Left ventricle myocardium inferior (tissue), 1 donor: ENCODE measurements around the gene TESK2. TPM values are rescaled to one million over a fixed set of nuclear protein-coding genes. Genes with fewer than 3 reads are reported as not detected.
A peak's percentile ranks its signal among the peaks of the same experiment; 100 is the strongest.

Experiments used
- DNase-seq: peaks from one replicate; pipeline ENCODE4 v3.0.0-alpha.2; 2020
- H3K27ac ChIP-seq: fragments of 200-600 bp; replicated peaks from 2 replicates; pipeline ENCODE4 v1.8.0; 2021
- H3K27me3 ChIP-seq: fragments of 200-600 bp; 2 replicates; pipeline ENCODE4 v1.8.0; 2021; ENCODE audit warnings: low read depth
- H3K36me3 ChIP-seq: fragments of 200-600 bp; 2 replicates; pipeline ENCODE4 v1.8.0; 2021
- H3K4me1 ChIP-seq: fragments of 200-600 bp; 2 replicates; pipeline ENCODE4 v1.8.0; 2021
- H3K4me3 ChIP-seq: fragments of 200-600 bp; 2 replicates; pipeline ENCODE4 v1.8.0; 2021; ENCODE audit warnings: mild to moderate bottlenecking, moderate library complexity
- H3K9me3 ChIP-seq: fragments of 200-600 bp; replicated peaks from 2 replicates; pipeline ENCODE4 v1.8.0; 2021
- intact Hi-C: fragments of 100-400 bp; cut with micrococcal nuclease; formaldehyde crosslinking; loops from one replicate; pipeline ENCODE4 v1.11.0; 2022
- total RNA-seq: library from RNA; stranded (reverse); fragmentation: NEBNext Ultra II Directional; extraction: Animal tissue kit (Norgen Biotek cat#: 25700); gene quantifications from one replicate; pipeline ENCODE4 v1.2.1, GENCODE V29; 2021
- TF ChIP-seq, protein P1 (sequence below): fragments of 200-600 bp; IDR thresholded peaks from 2 replicates; pipeline ENCODE4 v1.8.0; 2021; ENCODE audit warnings: antibody characterized with exemption, mild to moderate bottlenecking, borderline replicate concordance
- donor health status: DM: no; HTN: yes; CAD: no; lungs with severe emphysema.

The TESK2 gene
- total RNA-seq, 1 donor from 2014 or later = 1.4 TPM

DNA sequence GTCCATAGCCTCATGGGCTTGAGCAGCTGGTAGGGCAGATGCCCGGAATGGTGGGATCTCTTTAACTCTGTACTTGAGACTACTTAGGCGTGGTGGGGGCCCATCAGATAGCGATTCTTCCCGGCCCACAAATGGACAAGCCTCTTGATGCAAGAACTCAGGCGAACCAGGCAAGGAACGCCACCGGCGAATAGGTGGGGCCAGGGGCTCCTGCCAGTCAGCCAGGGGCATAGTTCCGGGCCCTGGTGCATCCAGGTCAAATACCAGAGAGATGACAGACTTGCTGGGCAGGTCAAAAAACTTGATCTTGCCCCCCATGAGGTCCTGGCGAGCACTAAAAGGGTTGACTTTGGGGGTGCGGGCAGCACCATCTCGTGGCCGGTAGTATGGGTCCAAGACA, 145.9 kb downstream of the TESK2 start:
- no peaks in the 10 kb centered on the region for H3K27me3 ChIP-seq
- peaks cover 52% of the 10 kb centered on the region for H3K4me1 ChIP-seq
- H3K36me3 ChIP-seq = peaks cover 34% of the 10 kb centered on the region
- DNase-seq = no peak
- no peak overlapping the region for H3K4me3 ChIP-seq
- TF ChIP-seq, protein P1, sequence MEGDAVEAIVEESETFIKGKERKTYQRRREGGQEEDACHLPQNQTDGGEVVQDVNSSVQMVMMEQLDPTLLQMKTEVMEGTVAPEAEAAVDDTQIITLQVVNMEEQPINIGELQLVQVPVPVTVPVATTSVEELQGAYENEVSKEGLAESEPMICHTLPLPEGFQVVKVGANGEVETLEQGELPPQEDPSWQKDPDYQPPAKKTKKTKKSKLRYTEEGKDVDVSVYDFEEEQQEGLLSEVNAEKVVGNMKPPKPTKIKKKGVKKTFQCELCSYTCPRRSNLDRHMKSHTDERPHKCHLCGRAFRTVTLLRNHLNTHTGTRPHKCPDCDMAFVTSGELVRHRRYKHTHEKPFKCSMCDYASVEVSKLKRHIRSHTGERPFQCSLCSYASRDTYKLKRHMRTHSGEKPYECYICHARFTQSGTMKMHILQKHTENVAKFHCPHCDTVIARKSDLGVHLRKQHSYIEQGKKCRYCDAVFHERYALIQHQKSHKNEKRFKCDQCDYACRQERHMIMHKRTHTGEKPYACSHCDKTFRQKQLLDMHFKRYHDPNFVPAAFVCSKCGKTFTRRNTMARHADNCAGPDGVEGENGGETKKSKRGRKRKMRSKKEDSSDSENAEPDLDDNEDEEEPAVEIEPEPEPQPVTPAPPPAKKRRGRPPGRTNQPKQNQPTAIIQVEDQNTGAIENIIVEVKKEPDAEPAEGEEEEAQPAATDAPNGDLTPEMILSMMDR = no peak
- no peak overlapping the region for H3K27ac ChIP-seq
- intact Hi-C loops = no loop called here
- no peaks in the 10 kb centered on the region for H3K9me3 ChIP-seq

DNA sequence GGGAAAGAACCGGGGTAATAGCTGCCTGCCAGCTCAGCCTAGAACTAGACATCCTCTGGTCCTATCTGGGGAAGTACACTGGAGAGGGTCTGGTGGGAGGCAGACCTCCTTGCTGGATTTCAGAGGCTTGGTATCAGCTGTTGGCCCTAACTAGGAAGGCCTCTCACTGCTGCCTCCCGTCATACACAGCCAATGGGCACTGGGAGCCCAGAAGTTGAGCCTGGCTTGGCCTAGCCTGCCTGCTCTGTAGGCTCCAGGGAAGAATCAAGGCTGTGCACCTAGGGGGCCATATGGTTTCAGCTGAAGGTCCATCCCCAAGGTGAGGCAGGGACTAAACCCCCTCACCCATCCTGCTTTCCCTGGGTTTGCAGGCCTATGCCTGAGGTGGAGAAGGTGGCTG, 146.5 kb downstream of the TESK2 start:
- H3K4me1 ChIP-seq = peaks cover 54% of the 10 kb centered on the region
- intact Hi-C loops = no loop called here
- no peaks in the 10 kb centered on the region for H3K9me3 ChIP-seq
- no peak overlapping the region for H3K4me3 ChIP-seq
- TF ChIP-seq, protein P1 = no peak
- peaks cover 34% of the 10 kb centered on the region for H3K36me3 ChIP-seq
- no peaks in the 10 kb centered on the region for H3K27me3 ChIP-seq
- H3K27ac ChIP-seq = no peak overlapping the region
- DNase-seq = no peak

DNA sequence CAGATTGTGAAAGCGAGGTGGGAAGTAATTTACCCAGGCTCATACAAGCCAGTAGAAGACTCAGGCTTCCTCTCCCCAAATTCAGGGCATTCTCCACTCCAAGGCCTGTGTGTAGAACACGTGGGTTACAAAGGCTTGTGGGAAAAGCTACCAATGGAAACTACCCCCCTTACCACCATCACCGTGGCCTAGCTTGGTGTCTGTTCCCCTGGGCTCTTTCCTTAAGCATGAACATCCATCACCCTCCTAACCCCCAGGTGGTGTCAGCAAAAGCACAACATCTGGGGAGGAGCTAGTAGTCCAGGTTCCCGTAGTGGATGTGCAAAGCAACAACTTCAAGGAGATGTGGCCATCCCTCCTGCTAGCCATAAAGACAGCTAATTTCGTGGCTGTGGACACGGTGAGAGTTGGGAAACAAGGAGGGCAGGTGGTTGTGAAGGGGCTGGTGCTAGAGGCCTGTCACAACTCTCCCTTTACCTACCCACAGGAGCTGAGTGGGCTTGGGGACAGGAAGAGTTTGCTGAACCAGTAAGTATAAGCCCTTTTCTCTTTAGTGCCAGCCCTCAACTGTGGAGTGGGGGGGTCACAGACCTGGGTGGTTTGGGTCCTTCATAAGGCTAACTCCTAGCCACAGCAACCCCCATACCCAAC, 150.0 kb downstream of the TESK2 start:
- intact Hi-C loops = no loop called here
- H3K27ac ChIP-seq = peak overlapping the region; percentile 100
- H3K4me1 ChIP-seq = peaks cover 42% of the 10 kb centered on the region
- H3K27me3 ChIP-seq = no peaks in the 10 kb centered on the region
- DNase-seq = no peak
- H3K4me3 ChIP-seq = peak overlapping the region; percentile 97
- TF ChIP-seq, protein P1 = no peak
- H3K9me3 ChIP-seq = no peaks in the 10 kb centered on the region
- peaks cover 34% of the 10 kb centered on the region for H3K36me3 ChIP-seq

DNA sequence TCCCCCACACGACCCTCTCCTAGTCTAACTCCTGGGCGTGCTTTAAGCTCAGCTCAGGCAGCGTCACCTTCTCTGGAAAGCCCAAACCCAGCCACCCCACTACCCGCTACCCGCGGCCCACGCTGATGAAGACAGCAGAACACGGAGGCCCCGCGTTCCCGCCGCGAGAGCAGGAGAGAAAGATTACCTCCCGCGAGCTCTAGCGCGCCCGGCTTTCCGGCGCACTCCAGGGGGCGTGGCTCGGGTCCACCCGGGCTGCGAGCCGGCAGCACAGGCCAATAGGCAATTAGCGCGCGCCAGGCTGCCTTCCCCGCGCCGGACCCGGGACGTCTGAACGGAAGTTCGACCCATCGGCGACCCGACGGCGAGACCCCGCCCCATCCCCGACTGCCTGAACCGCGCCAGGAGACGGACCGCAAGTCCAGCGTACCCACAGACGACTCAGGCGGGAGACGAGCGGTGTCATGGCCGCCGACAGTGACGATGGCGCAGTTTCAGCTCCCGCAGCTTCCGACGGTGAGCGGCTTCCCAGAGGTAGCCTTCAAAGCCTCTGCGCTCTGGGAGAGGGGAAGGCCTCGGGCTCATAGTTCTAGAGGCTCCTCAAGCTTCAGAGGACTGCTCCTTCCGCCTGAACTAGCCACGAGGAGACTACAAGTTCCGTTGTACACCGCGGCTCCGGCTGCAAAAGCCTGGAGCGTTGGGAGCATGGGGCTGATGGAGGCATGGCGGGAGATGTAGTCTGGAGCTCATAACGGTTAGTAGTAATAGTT, 151.0 kb downstream of the TESK2 start, which contains the start of the genes MUTYH and TOE1:
Gene MUTYH, minus strand, starts transcription at position 652 of the 770 bp plus-strand sequence. CDS start 5,935 bp downstream, outside the sequence.
Gene TOE1, plus strand, starts transcription at position 382 of the 770 bp plus-strand sequence. Its CDS starts 83 bp downstream, at position 465.
- intact Hi-C loops = no loop called here
- TF ChIP-seq, protein P1 = peak; percentile 14
- Histone ChIP-seq H3K4me3 (peak within 1 kb of the TSS; percentile 97), H3K9me3 (no peaks in the 10 kb centered on the region), H3K27me3 (no peaks in the 10 kb centered on the region), H3K36me3 (peaks cover 34% of the 10 kb centered on the region), H3K27ac (peak within 1 kb of the TSS; percentile 100), H3K4me1 (peaks cover 42% of the 10 kb centered on the region)
- DNase-seq = peak; percentile 95

DNA sequence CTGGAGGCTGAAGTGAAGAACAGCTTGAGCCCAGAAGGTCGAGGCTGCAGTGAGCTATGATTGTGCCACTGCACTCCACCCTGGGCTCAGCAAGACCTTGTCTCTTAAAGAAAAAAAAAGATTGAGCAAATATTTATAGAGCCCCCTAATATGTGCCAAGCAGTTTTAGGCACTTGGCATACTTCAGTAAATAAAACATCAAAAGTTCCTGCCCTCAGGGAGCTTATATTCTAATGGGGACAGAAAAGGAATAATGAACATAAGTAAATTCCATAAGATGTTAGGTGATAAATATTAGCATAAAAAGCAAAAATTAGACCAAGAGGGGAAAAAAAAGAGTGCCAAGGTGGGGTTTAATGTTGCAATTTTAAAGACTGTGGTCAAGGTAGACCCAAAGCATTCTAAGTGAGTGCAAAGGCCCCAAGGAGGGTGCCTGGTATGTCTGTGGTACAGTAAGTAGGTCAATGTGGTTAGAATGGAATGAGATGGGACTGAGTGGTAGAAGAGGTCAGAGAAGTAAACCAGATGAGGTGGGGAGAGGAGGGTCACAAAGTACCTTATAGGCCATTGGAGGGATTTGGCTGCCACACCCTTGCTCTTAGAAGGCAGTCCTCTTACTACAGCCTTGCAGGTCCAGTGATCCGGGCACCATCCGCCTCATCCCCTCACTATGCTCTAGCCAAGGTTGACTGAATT, 153.2 kb downstream of the TESK2 start:
- Histone ChIP-seq H3K27me3 (no peaks in the 10 kb centered on the region), H3K36me3 (peaks cover 27% of the 10 kb centered on the region), H3K9me3 (no peaks in the 10 kb centered on the region), H3K4me1 (peaks cover 51% of the 10 kb centered on the region), H3K27ac (no peak overlapping the region), H3K4me3 (no peak overlapping the region)
- intact Hi-C loops = no loop called here
- TF ChIP-seq, protein P1 = no peak
- DNase-seq = no peak
